HepG2 (cell line): ENCODE measurements around the gene TOMM22. TPM values are rescaled to one million over a fixed set of nuclear protein-coding genes. Genes with fewer than 3 reads are reported as not detected.

Experiments
- BCL6 ChIP-seq: IDR thresholded peaks from 2 replicates; pipeline ENCODE4 v1.6.1; 2016; ENCODE audit warnings: missing genetic modification reagents, missing compliant biosample characterization
- BRF2 ChIP-seq: sonication (generic); formaldehyde crosslinking; IDR thresholded peaks from 2 replicates; pipeline ENCODE4 v1.8.1; 2022; ENCODE audit warnings: mild to moderate bottlenecking, missing genetic modification reagents
- CERS6 ChIP-seq: sonication (generic); formaldehyde crosslinking; IDR thresholded peaks from 2 replicates; pipeline ENCODE4 v1.5.0; 2020; ENCODE audit warnings: missing genetic modification reagents
- E2F2 ChIP-seq: sonication (generic); formaldehyde crosslinking; IDR thresholded peaks from 2 replicates; pipeline ENCODE4 v1.4.0; 2020; ENCODE audit warnings: missing genetic modification reagents, borderline replicate concordance
- EEA1 ChIP-seq: sonication (generic); formaldehyde crosslinking; IDR thresholded peaks from 2 replicates; pipeline ENCODE4 v1.5.1; 2020; ENCODE audit warnings: mild to moderate bottlenecking, missing genetic modification reagents, borderline replicate concordance
- HOXA7 ChIP-seq: sonication (generic); formaldehyde crosslinking; IDR thresholded peaks from 2 replicates; pipeline ENCODE4 v1.8.1; 2022; ENCODE audit warnings: mild to moderate bottlenecking, missing genetic modification reagents, moderate library complexity
- MLLT10 ChIP-seq: sonication (generic); formaldehyde crosslinking; IDR thresholded peaks from 2 replicates; pipeline ENCODE4 v1.4.0; 2020; ENCODE audit warnings: missing genetic modification reagents
- MTA1 ChIP-seq: sonication (generic); formaldehyde crosslinking; IDR thresholded peaks from 2 replicates; pipeline ENCODE4 v1.4.0; 2020; ENCODE audit warnings: missing genetic modification reagents, mild to moderate bottlenecking, borderline replicate concordance
- NFE2 ChIP-seq: sonication (generic); formaldehyde crosslinking; IDR thresholded peaks from 2 replicates; pipeline ENCODE4 v1.4.0; 2020; ENCODE audit warnings: missing genetic modification reagents
- PAX8 ChIP-seq: sonication (generic); formaldehyde crosslinking; IDR thresholded peaks from 2 replicates; pipeline ENCODE4 v1.8.0; 2022; ENCODE audit warnings: mild to moderate bottlenecking, missing genetic modification reagents, borderline replicate concordance
- POLR2AphosphoS2 ChIP-seq: IDR thresholded peaks from 2 replicates; pipeline ENCODE4 v1.6.1; 2011; ENCODE audit warnings: low read depth, low read length, improper control_type of control experiment
- PPARG ChIP-seq: conservative IDR thresholded peaks from 2 replicates; pipeline ENCODE4 v1.6.1; 2016; ENCODE audit warnings: missing biosample characterization, missing genetic modification reagents
- RARG ChIP-seq: sonication (generic); formaldehyde crosslinking; IDR thresholded peaks from 2 replicates; pipeline ENCODE4 v1.4.0; 2020; ENCODE audit warnings: low read depth, mild to moderate bottlenecking, missing genetic modification reagents
- RBM39 ChIP-seq: fragments of 200-400 bp; formaldehyde crosslinking; IDR thresholded peaks from one replicate; pipeline ENCODE4 v1.6.1; 2018; ENCODE audit warnings: antibody characterized with exemption, mild to moderate bottlenecking, low read depth, low read length; ENCODE audit not compliant: poor library complexity, severe bottlenecking
- RFX1 ChIP-seq: fragments of 450-650 bp; IDR thresholded peaks from 2 replicates; pipeline ENCODE4 v1.6.1; 2017
- SMAD1 ChIP-seq: sonication (generic); formaldehyde crosslinking; IDR thresholded peaks from 2 replicates; pipeline ENCODE4 v1.4.0; 2020; ENCODE audit warnings: missing genetic modification reagents, low read depth, mild to moderate bottlenecking, borderline replicate concordance
- SMARCE1 ChIP-seq: fragments of 450-650 bp; IDR thresholded peaks from 2 replicates; pipeline ENCODE4 v1.6.1; 2017; ENCODE audit warnings: borderline replicate concordance
- TAF1 ChIP-seq: sonication (generic); formaldehyde crosslinking; IDR thresholded peaks from 2 replicates; pipeline ENCODE4 v1.4.0; 2020; ENCODE audit warnings: missing genetic modification reagents
- U2AF2 ChIP-seq: fragments of 200-400 bp; formaldehyde crosslinking; IDR thresholded peaks from 2 replicates; pipeline ENCODE4 v1.6.1; 2017; ENCODE audit warnings: low read depth, mild to moderate bottlenecking, low read length
- ZNF18 ChIP-seq: sonication (generic); formaldehyde crosslinking; IDR thresholded peaks from 2 replicates; pipeline ENCODE4 v1.8.0; 2022; ENCODE audit warnings: mild to moderate bottlenecking, missing genetic modification reagents; ENCODE audit not compliant: insufficient replicate concordance
- ZNF256 ChIP-seq: sonication (generic); formaldehyde crosslinking; conservative IDR thresholded peaks from 2 replicates; pipeline ENCODE4 v1.4.0; 2020; ENCODE audit warnings: missing genetic modification reagents
- ZNF329 ChIP-seq: sonication (generic); formaldehyde crosslinking; IDR thresholded peaks from 2 replicates; pipeline ENCODE4 v1.9.0; 2021; ENCODE audit warnings: low read depth, mild to moderate bottlenecking, missing genetic modification reagents
- ZNF670 ChIP-seq: sonication (generic); formaldehyde crosslinking; IDR thresholded peaks from 2 replicates; pipeline ENCODE4 v1.8.0; 2022; ENCODE audit warnings: mild to moderate bottlenecking, missing genetic modification reagents, borderline replicate concordance
- ZNF850 ChIP-seq: sonication (generic); formaldehyde crosslinking; conservative IDR thresholded peaks from 2 replicates; pipeline ENCODE4 v1.9.0; 2021; ENCODE audit warnings: mild to moderate bottlenecking, missing genetic modification reagents
- ZNF891 ChIP-seq: sonication (generic); formaldehyde crosslinking; IDR thresholded peaks from 2 replicates; pipeline ENCODE4 v1.5.0; 2020; ENCODE audit warnings: mild to moderate bottlenecking, missing genetic modification reagents
- polyA plus RNA-seq, 8 experiments: library from polyadenylated mRNA; depleted of rRNA in 3 of 8; stranded (reverse) in 7 of 8; unstranded in 1 of 8; fragments of >200 nt; fragmentation: Illumina TruSeq in 4 of 8; extraction: Trizol in 4 of 8; gene quantifications; 2 replicates each; pipeline versions ENCODE4 v1.2.1 to v1.2.3, GENCODE V29; 2011 to 2016; ENCODE audit warnings: low read depth in 4 of 8, missing spikeins in 1 of 8, mixed read lengths in 1 of 8; ENCODE audit not compliant: insufficient read depth in 1 of 8
- total RNA-seq, 5 experiments: library from RNA; depleted of rRNA; stranded (reverse); fragments of >200 nt; fragmentation: Illumina TruSeq; extraction: Trizol; gene quantifications; 2 replicates each; pipeline ENCODE4 v1.2.3, GENCODE V29; 2016; ENCODE audit warnings: low read depth in 1 of 5

TOMM22 gene
- total and polyA plus RNA-seq, 2 of the 13 experiments (the other 11 are each of a cell fraction or from before 2014, with no cell fraction given): 46.9 to 118 TPM

DNA sequence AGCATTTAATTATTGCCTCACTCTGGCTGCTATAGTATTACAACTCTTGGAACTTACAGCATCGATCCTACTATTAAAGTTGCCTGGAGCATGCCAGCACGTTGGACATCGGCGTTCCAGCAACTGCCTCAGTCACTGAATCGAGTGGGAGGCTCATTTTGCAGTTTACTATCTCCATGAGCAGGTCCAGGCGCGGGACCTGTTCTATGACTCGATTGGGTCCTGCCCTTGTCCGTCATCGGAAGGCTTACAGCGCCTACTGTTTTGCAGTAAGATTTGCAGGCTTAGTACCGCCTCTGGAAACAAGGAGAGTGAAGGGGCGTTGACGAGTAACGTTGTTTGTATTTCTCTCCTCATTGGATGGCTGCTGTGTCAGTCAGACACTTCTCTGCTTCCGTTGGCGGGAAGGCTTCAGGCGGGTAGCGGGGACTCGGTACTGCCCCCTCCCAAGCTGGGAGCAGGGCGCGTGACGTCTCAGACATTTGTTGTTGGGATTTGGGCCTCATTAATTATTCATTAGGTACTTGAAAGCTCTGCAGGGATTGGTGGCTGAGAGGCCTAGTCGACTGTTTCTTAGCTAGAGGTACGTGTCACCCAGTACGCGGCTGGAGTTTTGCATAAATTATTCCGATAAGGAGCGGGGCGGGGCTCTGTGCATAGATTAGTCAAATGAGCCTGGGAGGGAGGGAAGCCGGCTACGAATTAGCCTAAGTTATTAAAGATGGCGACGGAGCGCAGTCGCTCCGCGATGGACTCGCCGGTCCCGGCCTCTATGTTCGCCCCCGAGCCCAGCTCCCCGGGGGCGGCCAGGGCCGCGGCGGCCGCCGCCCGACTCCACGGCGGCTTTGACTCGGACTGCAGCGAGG, 23.7 kb downstream of the TOMM22 start, which contains the start of gene GTPBP1 (continued):
- TF ChIP-seq SMAD1 (CRISPR knock-in tag): no peak
- TF ChIP-seq U2AF2: no peak
- TF ChIP-seq E2F2 (CRISPR knock-in tag): no peak
- TF ChIP-seq SMARCE1: no peak
- TF ChIP-seq ZNF670 (CRISPR knock-in tag): no peak
- TF ChIP-seq RARG (CRISPR knock-in tag): no peak
- no peak for TF ChIP-seq MLLT10
- TF ChIP-seq ZNF18 (CRISPR knock-in tag): no peak
- 0 out of 2 replicates have a peak, but pooled peaks have one; percentile 10 for TF ChIP-seq PPARG (CRISPR knock-in tag)
- TF ChIP-seq POLR2AphosphoS2: no peak
- TF ChIP-seq ZNF850 (CRISPR knock-in tag): no peak
- TF ChIP-seq ZNF329 (CRISPR knock-in tag): no peak
- TF ChIP-seq ZNF891 (CRISPR knock-in tag): no peak
- no peak for TF ChIP-seq ZNF256 (CRISPR knock-in tag)
- TF ChIP-seq CERS6 (CRISPR knock-in tag): no peak
- TF ChIP-seq TAF1 (CRISPR knock-in tag): peak; percentile 59
- TF ChIP-seq RFX1: no peak
- TF ChIP-seq RBM39: no peak
- TF ChIP-seq BRF2 (CRISPR knock-in tag): no peak
- no peak for TF ChIP-seq PAX8
- TF ChIP-seq HOXA7 (CRISPR knock-in tag): no peak
- no peak for TF ChIP-seq MTA1
- TF ChIP-seq BCL6 (CRISPR knock-in tag): no peak
- TF ChIP-seq EEA1 (CRISPR knock-in tag): no peak
- no peak for TF ChIP-seq NFE2 (CRISPR knock-in tag)
